ENCODE results near the gene LRRC41.
"Not testable (repeated sequence)": the region's sequence is repeated elsewhere in the genome, so short reads cannot be mapped to it uniquely, and the experiment has no call there.

The LRRC41 gene

DNA sequence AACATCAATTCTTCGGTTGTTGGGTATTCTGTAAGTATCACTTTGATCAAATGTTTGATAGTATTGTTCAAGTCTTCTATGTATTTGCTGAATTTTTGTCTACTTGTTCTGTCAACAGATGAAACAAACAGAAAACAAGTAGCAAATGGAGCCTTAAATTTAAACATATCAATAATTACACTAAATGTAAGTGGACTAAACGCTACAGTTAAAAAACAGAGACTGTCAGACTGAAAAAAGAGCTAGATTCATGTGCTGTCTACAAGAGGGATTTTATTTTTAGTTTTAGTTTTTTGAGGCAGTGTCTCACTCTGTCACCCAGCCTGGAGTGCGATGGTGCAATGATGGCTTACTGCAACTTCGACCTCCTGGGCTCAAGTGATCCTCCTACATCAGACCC, 66.5 kb downstream of the LRRC41 start:
- no peak for DNase-seq (ENCODE audit: extremely low read depth, insufficient read length)
- no peaks in the 10 kb centered on the region for H3K36me3 ChIP-seq (ENCODE audit: control insufficient read depth, insufficient read depth, low read length)
- TF ChIP-seq, protein P1, sequence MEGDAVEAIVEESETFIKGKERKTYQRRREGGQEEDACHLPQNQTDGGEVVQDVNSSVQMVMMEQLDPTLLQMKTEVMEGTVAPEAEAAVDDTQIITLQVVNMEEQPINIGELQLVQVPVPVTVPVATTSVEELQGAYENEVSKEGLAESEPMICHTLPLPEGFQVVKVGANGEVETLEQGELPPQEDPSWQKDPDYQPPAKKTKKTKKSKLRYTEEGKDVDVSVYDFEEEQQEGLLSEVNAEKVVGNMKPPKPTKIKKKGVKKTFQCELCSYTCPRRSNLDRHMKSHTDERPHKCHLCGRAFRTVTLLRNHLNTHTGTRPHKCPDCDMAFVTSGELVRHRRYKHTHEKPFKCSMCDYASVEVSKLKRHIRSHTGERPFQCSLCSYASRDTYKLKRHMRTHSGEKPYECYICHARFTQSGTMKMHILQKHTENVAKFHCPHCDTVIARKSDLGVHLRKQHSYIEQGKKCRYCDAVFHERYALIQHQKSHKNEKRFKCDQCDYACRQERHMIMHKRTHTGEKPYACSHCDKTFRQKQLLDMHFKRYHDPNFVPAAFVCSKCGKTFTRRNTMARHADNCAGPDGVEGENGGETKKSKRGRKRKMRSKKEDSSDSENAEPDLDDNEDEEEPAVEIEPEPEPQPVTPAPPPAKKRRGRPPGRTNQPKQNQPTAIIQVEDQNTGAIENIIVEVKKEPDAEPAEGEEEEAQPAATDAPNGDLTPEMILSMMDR (IDR thresholded peaks at IDR 0.05; ENCODE audit: insufficient read depth, low read length, poor library complexity, severe bottlenecking), result no peak
- no peak overlapping the region for H3K4me3 ChIP-seq (replicated peaks; ENCODE audit: low read depth, low read length)
- H3K27me3 ChIP-seq (replicated peaks; ENCODE audit: control insufficient read depth, insufficient read depth, low read length), result no peaks in the 10 kb centered on the region

GRCh38 chr1:46231231-46231630, 72.2 kb downstream of the LRRC41 start:
- DNase-seq (ENCODE audit: extremely low read depth, insufficient read length); H3K4me3 ChIP-seq (replicated peaks; ENCODE audit: low read depth, low read length); H3K36me3 ChIP-seq (ENCODE audit: control insufficient read depth, insufficient read depth, low read length); H3K27me3 ChIP-seq (replicated peaks; ENCODE audit: control insufficient read depth, insufficient read depth, low read length): not testable (repeated sequence)
